Measurements from ENCODE around the gene CTU2.

DNA sequence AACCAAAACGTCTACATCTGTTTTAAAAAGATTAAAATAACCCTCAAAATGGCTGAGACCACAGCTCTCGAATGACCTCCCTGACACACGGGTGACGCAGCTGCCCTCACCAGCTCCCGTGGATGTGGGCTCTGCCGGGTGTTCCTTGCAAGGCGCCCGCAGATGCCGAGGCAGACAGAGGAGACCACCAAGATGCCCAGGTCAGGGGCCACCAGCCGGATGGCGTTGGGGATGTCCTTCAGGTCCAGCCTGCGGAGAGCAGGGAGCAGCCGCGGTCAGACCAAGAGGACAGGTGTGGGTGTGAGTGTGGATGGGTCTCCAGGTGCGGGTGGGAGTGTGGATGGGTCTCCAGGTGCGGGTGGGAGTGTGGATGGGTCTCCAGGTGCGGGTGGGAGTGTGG, 35.1 kb downstream of the CTU2 start:
- TF ChIP-seq, protein P1, sequence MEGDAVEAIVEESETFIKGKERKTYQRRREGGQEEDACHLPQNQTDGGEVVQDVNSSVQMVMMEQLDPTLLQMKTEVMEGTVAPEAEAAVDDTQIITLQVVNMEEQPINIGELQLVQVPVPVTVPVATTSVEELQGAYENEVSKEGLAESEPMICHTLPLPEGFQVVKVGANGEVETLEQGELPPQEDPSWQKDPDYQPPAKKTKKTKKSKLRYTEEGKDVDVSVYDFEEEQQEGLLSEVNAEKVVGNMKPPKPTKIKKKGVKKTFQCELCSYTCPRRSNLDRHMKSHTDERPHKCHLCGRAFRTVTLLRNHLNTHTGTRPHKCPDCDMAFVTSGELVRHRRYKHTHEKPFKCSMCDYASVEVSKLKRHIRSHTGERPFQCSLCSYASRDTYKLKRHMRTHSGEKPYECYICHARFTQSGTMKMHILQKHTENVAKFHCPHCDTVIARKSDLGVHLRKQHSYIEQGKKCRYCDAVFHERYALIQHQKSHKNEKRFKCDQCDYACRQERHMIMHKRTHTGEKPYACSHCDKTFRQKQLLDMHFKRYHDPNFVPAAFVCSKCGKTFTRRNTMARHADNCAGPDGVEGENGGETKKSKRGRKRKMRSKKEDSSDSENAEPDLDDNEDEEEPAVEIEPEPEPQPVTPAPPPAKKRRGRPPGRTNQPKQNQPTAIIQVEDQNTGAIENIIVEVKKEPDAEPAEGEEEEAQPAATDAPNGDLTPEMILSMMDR (IDR thresholded peaks at IDR 0.05): no peak
- TF ChIP-seq SIN3A (IDR thresholded peaks at IDR 0.05; ENCODE audit: borderline replicate concordance, insufficient read depth, low read depth, low read length) (no peak), REST (IDR thresholded peaks at IDR 0.05; ENCODE audit: insufficient read depth in 1 of 2, low read depth in 2 of 2, low read length in 1 of 2) (no peak), POLR2AphosphoS5 (IDR thresholded peaks at IDR 0.05; ENCODE audit: low read depth, low read length) (no peak)
